ENCODE data around the gene DAZAP1. TPM values are rescaled to one million over a fixed set of nuclear protein-coding genes. Genes with fewer than 3 reads are reported as not detected.
A peak's percentile ranks its signal among the peaks of the same experiment; 100 is the strongest.

The DAZAP1 gene
- total RNA-seq, 4 donors from 2014 or later: 41.5 to 75.4 (median 49.2) TPM

GRCh38 chr19:1373042-1373533 lies 34.3 kb upstream of the DAZAP1 start:
- no peaks in the 10 kb centered on the region for H3K4me1 ChIP-seq
- TF ChIP-seq CTCF (IDR thresholded peaks at IDR 0.05) (no peak), POLR2AphosphoS5 (IDR thresholded peaks at IDR 0.05) (no peak), POLR2A (IDR thresholded peaks at IDR 0.05) (no peak), EP300 (IDR thresholded peaks at IDR 0.05) (no peak)
- H3K27ac ChIP-seq: no peak overlapping the region
- peaks cover 78% of the 10 kb centered on the region for H3K36me3 ChIP-seq
- 84% methylated on average over 9 of the region's 20 CpGs for WGBS
- H3K4me3 ChIP-seq: no peak overlapping the region
- DNase-seq (ENCODE audit: low spot score in 2 of 2): peak in 1 of 2 donors; percentile 56
- H3K27me3 ChIP-seq: no peaks in the 10 kb centered on the region
- H3K9me3 ChIP-seq: no peaks in the 10 kb centered on the region

- WGBS: 81% methylated on average over 13 of the region's 22 CpGs
- Histone ChIP-seq H3K36me3 (peaks cover 74% of the 10 kb centered on the region), H3K27ac (peak overlapping the region; percentile 12), H3K4me1 (no peaks in the 10 kb centered on the region), H3K9me3 (no peaks in the 10 kb centered on the region), H3K4me3 (no peak overlapping the region), H3K27me3 (no peaks in the 10 kb centered on the region)
- TF ChIP-seq POLR2AphosphoS5 (IDR thresholded peaks at IDR 0.05): no peak
- no peak for TF ChIP-seq CTCF (IDR thresholded peaks at IDR 0.05)
- no peak for TF ChIP-seq POLR2A (IDR thresholded peaks at IDR 0.05)
- no peak for TF ChIP-seq EP300 (IDR thresholded peaks at IDR 0.05)
- DNase-seq (ENCODE audit: low spot score in 2 of 2): peak in 1 of 2 donors; percentile 59
Measured at GRCh38 chr19:1373534-1374249, 33.7 kb upstream of the DAZAP1 start.

- WGBS: 93% methylated on average over 12 of the region's 12 CpGs
Measured at GRCh38 chr19:1374250-1374577, 33.2 kb upstream of the DAZAP1 start.

GRCh38 chr19:1376415-1376805 lies 31.0 kb upstream of the DAZAP1 start:
- H3K27ac ChIP-seq: no peak overlapping the region
- 92% methylated on average over 17 of the region's 17 CpGs for whole genome bisulfite sequencing
- TF ChIP-seq POLR2AphosphoS5 (IDR thresholded peaks at IDR 0.05): no peak
- TF ChIP-seq CTCF (IDR thresholded peaks at IDR 0.05): no peak
- TF ChIP-seq POLR2A (IDR thresholded peaks at IDR 0.05): no peak
- no peak for TF ChIP-seq EP300 (IDR thresholded peaks at IDR 0.05)
- H3K9me3 ChIP-seq: no peaks in the 10 kb centered on the region
- peaks cover 47% of the 10 kb centered on the region for H3K36me3 ChIP-seq
- H3K4me3 ChIP-seq: no peak overlapping the region
- no peak for DNase-seq (ENCODE audit: low spot score in 2 of 2)
- peaks cover 4% of the 10 kb centered on the region for H3K4me1 ChIP-seq
- no peaks in the 10 kb centered on the region for H3K27me3 ChIP-seq

More at GRCh38 chr19:1374250-1374577, 33.2 kb upstream of the DAZAP1 start:
- H3K4me1 ChIP-seq: no peaks in the 10 kb centered on the region
- no peak for DNase-seq (ENCODE audit: low spot score in 2 of 2)
- no peak overlapping the region for H3K27ac ChIP-seq
- peaks cover 69% of the 10 kb centered on the region for H3K36me3 ChIP-seq
- H3K4me3 ChIP-seq: no peak overlapping the region
- H3K9me3 ChIP-seq: no peaks in the 10 kb centered on the region
- no peak for TF ChIP-seq POLR2AphosphoS5 (IDR thresholded peaks at IDR 0.05)
- TF ChIP-seq EP300 (IDR thresholded peaks at IDR 0.05): no peak
- TF ChIP-seq POLR2A (IDR thresholded peaks at IDR 0.05): no peak
- no peak for TF ChIP-seq CTCF (IDR thresholded peaks at IDR 0.05)
- no peaks in the 10 kb centered on the region for H3K27me3 ChIP-seq

GRCh38 chr19:1377176-1377964 lies 30.0 kb upstream of the DAZAP1 start:
- H3K4me3 ChIP-seq: no peak overlapping the region
- H3K27ac ChIP-seq: no peak overlapping the region
- TF ChIP-seq POLR2AphosphoS5 (IDR thresholded peaks at IDR 0.05) (no peak), EP300 (IDR thresholded peaks at IDR 0.05) (no peak), POLR2A (IDR thresholded peaks at IDR 0.05) (no peak), CTCF (IDR thresholded peaks at IDR 0.05) (no peak)
- peaks cover 40% of the 10 kb centered on the region for H3K36me3 ChIP-seq
- H3K27me3 ChIP-seq: no peaks in the 10 kb centered on the region
- no peak for DNase-seq (ENCODE audit: low spot score in 2 of 2)
- WGBS: 90% methylated on average over 21 of the region's 43 CpGs
- H3K4me1 ChIP-seq: peaks cover 9% of the 10 kb centered on the region
- H3K9me3 ChIP-seq: no peaks in the 10 kb centered on the region

Measured in suprapubic skin (tissue), 4 donors.